NCI-H748 (cell line): ENCODE data around the gene AOAH.
"Not testable (repeated sequence)": the region's sequence is repeated elsewhere in the genome, so short reads cannot be mapped to it uniquely, and the experiment has no call there.

Experiments used
- DNase-seq: peaks from one replicate; lab custom pipeline; 2025; ENCODE audit not compliant: unreplicated experiment; lab: John Stamatoyannopoulos, UW

Gene AOAH

DNA sequence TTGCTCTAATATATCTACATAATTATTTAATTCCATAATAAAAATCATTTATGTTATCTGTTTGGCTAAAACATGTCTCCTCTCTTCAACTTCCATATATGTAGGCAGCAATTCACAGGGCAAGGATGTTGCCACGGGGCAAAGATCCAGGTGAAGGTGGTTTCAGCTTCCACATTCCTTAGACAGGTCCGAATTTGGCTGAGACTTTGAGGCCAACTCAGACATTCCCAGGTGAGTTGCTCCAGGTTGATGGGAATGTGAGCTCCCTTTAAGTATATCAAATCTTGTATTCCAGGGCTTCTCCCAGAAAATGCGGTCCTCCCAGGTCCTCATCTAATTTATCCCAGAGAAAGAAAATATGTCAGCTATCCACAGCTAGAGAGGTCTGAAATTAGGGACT is 15.1 kb upstream of the AOAH start:
- no peak for DNase-seq

GRCh38 chr7:36736899-36737211 is 12.6 kb upstream of the AOAH start:
- DNase-seq, result no peak

- DNase-seq, result no peak
Observed at GRCh38 chr7:36736090-36736898, 12.0 kb upstream of the AOAH start.

- DNase-seq, result no peak
Observed at GRCh38 chr7:36735172-36735571, 10.9 kb upstream of the AOAH start.

GRCh38 chr7:36734731-36735130 is 10.4 kb upstream of the AOAH start:
- DNase-seq, result no peak

GRCh38 chr7:36733411-36733810 is 9.1 kb upstream of the AOAH start:
- no peak for DNase-seq

DNA sequence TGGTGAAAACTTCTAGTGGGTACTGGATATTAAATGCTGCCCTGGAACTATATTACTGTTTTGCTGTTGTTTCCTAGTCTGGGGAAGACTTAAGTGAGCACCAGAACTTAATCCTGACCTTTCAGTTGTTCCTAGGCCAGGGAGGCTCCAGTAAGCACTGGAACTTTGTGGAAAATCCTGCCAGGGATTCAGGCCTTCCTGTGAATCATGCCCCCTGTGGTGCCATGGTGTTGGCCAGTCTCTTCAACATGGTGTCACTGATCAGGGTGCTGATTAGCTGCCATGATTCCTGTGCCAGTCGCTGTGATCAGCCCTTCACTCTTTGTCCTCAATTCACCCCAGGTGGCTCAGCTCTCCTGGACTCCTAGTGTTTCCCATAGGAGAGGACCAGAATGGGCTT is 8.5 kb upstream of the AOAH start:
- DNase-seq, result no peak

DNA sequence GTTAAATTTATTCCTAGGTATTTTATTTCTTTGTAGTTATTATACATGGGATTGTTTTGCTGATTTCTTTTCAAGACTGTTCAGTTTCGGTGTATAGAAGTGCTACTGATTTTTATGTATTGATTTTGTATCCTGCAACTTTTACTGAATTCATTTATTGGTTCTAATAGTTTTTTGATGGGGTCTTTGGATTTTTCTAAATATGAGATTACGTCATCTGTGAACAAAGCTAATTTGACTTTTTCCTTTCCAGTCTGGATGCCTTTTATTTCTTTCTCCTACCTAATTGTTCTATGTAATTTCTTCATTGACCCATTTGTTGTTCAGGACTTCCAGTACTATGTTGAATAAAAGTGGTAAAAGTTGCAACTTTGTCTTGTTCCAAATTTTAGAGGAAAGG is 5.8 kb upstream of the AOAH start:
- no peak for DNase-seq

GRCh38 chr7:36728143-36728542 is 3.8 kb upstream of the AOAH start:
- no peak for DNase-seq

DNA sequence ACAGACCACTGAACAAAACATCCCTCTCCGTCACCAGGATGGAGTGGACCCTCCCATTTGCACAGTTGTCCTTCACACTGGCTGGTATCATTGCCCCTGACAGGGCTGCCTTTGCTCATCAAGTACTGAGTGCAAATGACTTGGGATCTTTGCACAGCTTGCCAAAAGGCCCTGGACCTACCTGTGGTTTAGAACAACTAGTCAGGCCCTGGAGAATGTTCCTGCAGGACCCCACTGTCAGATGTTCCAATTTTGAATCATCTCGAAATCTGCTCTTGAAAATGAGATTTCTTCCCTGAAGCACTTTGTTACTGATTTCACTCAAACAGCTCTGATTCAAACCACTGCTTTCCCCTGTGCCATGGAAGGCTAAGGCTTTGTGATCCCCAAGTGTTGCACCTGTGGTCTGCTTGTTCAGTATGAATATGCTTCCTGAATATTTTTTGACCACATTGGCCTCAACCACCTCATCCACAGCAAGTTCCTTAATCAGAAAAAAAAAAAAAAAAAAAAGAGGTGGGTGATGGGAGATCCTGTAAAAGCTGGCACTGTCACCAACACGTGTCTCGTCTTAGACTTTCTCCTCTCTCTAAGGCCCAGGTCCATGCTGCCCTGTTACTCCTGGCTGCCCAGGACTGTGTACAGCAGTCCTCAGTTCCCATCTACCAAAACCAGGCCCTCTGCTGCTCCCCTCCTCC is 2.7 kb upstream of the AOAH start:
- no peak for DNase-seq

DNA sequence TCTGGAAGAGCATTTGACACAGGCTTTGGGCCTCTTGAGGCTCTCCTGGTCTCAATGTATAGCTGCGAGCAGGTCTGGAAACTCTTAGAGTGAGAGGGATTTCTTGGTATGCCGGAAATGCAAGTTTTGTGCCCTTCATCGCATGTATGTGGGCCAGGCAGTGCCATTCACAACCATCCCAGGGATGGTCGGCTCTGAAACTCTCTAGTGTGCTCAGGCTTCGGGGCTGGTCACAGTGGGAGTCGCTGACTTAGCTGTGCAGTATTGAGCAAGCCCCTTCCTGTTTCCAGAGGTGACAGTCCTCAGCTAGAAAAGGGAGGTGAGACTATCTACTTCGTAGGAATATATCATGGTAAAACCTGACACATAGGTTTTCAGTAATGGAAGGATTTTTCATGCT is 2.0 kb upstream of the AOAH start:
- DNase-seq, result no peak

GRCh38 chr7:36724996-36725395 is 702 bp upstream of the AOAH start:
- no peak for DNase-seq

- no peak for DNase-seq
Observed at GRCh38 chr7:36723291-36723690, 1.0 kb downstream of the AOAH start.

DNA sequence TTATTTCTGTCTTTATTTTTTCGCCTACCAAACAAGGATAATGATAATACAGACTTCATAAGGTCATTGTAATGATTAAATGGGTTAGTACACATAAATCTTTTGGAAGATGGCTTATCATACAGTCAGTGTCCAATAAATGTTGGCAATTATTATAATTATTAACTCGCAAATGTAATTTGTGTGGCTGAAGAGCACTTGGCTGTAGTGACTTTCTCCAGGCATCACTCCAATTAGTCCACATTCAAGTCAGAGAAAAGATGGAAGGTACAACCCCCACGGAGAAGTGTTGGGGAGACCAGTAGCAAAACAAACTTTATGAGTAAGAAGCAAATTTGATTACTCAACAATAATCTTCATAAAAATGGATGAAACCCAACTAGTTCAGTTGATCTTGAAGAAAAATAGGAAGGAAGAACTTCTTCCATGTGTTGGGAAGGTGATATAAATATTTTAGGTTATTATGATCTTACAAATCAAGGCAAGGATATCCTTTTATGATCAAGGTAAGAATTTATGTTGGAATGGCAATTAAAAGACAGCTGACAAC is 5.1 kb downstream of the AOAH start:
- no peak for DNase-seq

- DNase-seq, result no peak
Observed at GRCh38 chr7:36717586-36717985, 6.7 kb downstream of the AOAH start.

DNA sequence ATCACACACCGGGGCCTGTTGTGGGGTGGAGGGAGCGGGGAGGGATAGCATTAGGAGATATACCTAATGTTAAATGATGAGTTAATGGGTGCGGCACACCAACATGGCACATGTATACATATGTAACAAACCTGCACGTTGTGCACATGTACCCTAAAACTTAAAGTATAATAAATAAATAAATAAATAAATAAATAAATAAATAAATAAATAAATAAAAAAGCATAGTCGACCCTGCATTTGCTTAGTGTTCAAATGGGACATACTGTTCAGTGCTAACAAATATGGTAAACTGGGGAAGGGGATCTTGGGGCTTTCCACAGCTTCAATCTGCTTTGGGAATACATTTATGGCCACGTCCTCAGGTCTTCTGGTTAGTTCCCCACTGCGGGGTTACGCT is 7.5 kb downstream of the AOAH start:
- not testable (repeated sequence) for DNase-seq

GRCh38 chr7:36712015-36712414 is 12.3 kb downstream of the AOAH start:
- DNase-seq, result no peak

GRCh38 chr7:36711256-36711655 is 13.0 kb downstream of the AOAH start:
- no peak for DNase-seq

- peak; percentile 14 for DNase-seq
Observed at GRCh38 chr7:36710186-36710791, 14.0 kb downstream of the AOAH start.

GRCh38 chr7:36708767-36709166 is 15.5 kb downstream of the AOAH start:
- no peak for DNase-seq

DNA sequence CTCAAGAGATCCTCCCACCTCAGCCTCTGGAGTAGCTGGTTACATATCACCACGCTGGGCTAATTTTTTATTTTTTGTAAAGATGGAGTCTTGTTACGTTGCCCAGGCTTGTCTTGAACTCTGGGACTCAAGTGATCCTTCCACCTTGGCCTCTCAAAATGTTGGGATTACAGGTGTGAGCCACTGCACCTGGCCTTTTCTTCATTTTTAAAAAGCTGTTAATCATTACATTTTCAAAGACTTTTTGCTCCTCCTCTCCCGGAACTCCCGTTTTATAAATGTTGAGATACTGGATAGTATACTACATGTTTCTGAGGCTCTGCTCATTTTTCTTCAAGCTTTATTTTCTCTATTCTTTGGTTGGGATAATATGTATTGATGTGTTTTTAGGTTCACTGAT is 16.4 kb downstream of the AOAH start:
- no peak for DNase-seq

- no peak for DNase-seq
Observed at GRCh38 chr7:36707465-36707864, 16.8 kb downstream of the AOAH start.
